HEK293T (cell line): ENCODE data around the gene TTLL9.

Source experiments
- CTCF ChIA-PET: fragments of 350-600 bp; formaldehyde crosslinking; extraction: SDS; loops from one replicate; lab custom pipeline; 2021; ENCODE audit warnings: antibody characterized with exemption, inconsistent platforms; lab: Yijun Ruan, JAX
- POLR2A ChIA-PET: fragments of 350-600 bp; formaldehyde crosslinking; extraction: SDS; loops from one replicate; lab custom pipeline; 2020; ENCODE audit warnings: antibody characterized with exemption, inconsistent platforms; lab: Yijun Ruan, JAX
- DNase-seq: peaks from one replicate; pipeline ENCODE4 v3.0.0; 2012; ENCODE audit warnings: mixed read lengths; ENCODE audit errors: extremely low spot score
- ARNT ChIP-seq: fragments of 450-650 bp; IDR thresholded peaks from 2 replicates; pipeline ENCODE4 v1.6.1; 2017; ENCODE audit warnings: mild to moderate bottlenecking
- BHLHE40 ChIP-seq: fragments of 450-650 bp; IDR thresholded peaks from 2 replicates; pipeline ENCODE4 v1.6.1; 2016; ENCODE audit warnings: mild to moderate bottlenecking, moderate library complexity, borderline replicate concordance
- CTBP1 ChIP-seq: fragments of 450-650 bp; IDR thresholded peaks from 2 replicates; pipeline ENCODE4 v1.6.1; 2016; ENCODE audit warnings: borderline replicate concordance
- ELF4 ChIP-seq: fragments of 450-650 bp; IDR thresholded peaks from 2 replicates; pipeline ENCODE4 v1.6.1; 2017; ENCODE audit warnings: antibody characterized with exemption
- FOXA1 ChIP-seq: fragments of 450-650 bp; IDR thresholded peaks from 2 replicates; pipeline ENCODE4 v1.6.1; 2016; ENCODE audit warnings: mild to moderate bottlenecking
- FOXK2 ChIP-seq: fragments of 450-650 bp; IDR thresholded peaks from 2 replicates; pipeline ENCODE4 v1.6.1; 2016; ENCODE audit warnings: mild to moderate bottlenecking
- FOXM1 ChIP-seq: fragments of 450-650 bp; IDR thresholded peaks from 2 replicates; pipeline ENCODE4 v1.6.1; 2017; ENCODE audit warnings: mild to moderate bottlenecking, borderline replicate concordance
- HDGF ChIP-seq: fragments of 450-650 bp; IDR thresholded peaks from 2 replicates; pipeline ENCODE4 v1.6.1; 2017; ENCODE audit warnings: antibody characterized with exemption, borderline replicate concordance
- L3MBTL2 ChIP-seq: fragments of 450-650 bp; conservative IDR thresholded peaks from 2 replicates; pipeline ENCODE4 v1.6.1; 2016; ENCODE audit warnings: mild to moderate bottlenecking
- LEF1 ChIP-seq: fragments of 450-650 bp; IDR thresholded peaks from 2 replicates; pipeline ENCODE4 v1.6.1; 2017; ENCODE audit warnings: mild to moderate bottlenecking, borderline replicate concordance
- NFRKB ChIP-seq: fragments of 450-650 bp; IDR thresholded peaks from 2 replicates; pipeline ENCODE4 v1.6.1; 2016; ENCODE audit warnings: mild to moderate bottlenecking, moderate library complexity
- PKNOX1 ChIP-seq: fragments of 450-650 bp; IDR thresholded peaks from 2 replicates; pipeline ENCODE4 v1.6.1; 2016
- SP1 ChIP-seq: fragments of 450-650 bp; IDR thresholded peaks from 2 replicates; pipeline ENCODE4 v1.6.1; 2017
- SUZ12 ChIP-seq: fragments of 450-650 bp; IDR thresholded peaks from 2 replicates; pipeline ENCODE4 v1.6.1; 2016; ENCODE audit warnings: mild to moderate bottlenecking
- TARDBP ChIP-seq: fragments of 450-650 bp; IDR thresholded peaks from 2 replicates; pipeline ENCODE4 v1.6.1; 2016
- ZNF384 ChIP-seq: fragments of 450-650 bp; IDR thresholded peaks from 2 replicates; pipeline ENCODE4 v1.6.1; 2016

TTLL9 gene

GRCh38 chr20:31907046-31907445, 36.6 kb downstream of the TTLL9 start:
- ChIA-PET CTCF (no interaction called here), POLR2A (no interaction called here)
- no peak for DNase-seq
- TF ChIP-seq FOXA1, result no peak
- TF ChIP-seq TARDBP, result no peak
- TF ChIP-seq ZNF384, result no peak
- no peak for TF ChIP-seq FOXK2
- no peak for TF ChIP-seq NFRKB
- no peak for TF ChIP-seq CTBP1
- TF ChIP-seq L3MBTL2, result no peak
- no peak for TF ChIP-seq PKNOX1
- no peak for TF ChIP-seq SUZ12
- TF ChIP-seq BHLHE40, result no peak
- no peak for TF ChIP-seq HDGF
- TF ChIP-seq FOXM1, result no peak
- no peak for TF ChIP-seq SP1

- ChIA-PET CTCF (no interaction called here), POLR2A (no interaction called here)
- TF ChIP-seq LEF1, result no peak
- TF ChIP-seq CTBP1, result no peak
- TF ChIP-seq FOXM1, result no peak
- no peak for TF ChIP-seq SUZ12
- TF ChIP-seq HDGF, result no peak
- no peak for TF ChIP-seq PKNOX1
- TF ChIP-seq ARNT, result no peak
- TF ChIP-seq BHLHE40, result no peak
- DNase-seq, result no peak
These were observed 37.6 kb downstream of the TTLL9 start for GRCh38 chr20:31908016-31908415.

- DNase-seq, result no peak
- TF ChIP-seq CTBP1, result no peak
- TF ChIP-seq SUZ12, result no peak
- no peak for TF ChIP-seq NFRKB
- no peak for TF ChIP-seq ELF4
- TF ChIP-seq ZNF384, result no peak
- no peak for TF ChIP-seq HDGF
- no peak for TF ChIP-seq TARDBP
- TF ChIP-seq LEF1, result no peak
- no peak for TF ChIP-seq PKNOX1
- TF ChIP-seq FOXK2, result no peak
- no peak for TF ChIP-seq FOXM1
- TF ChIP-seq SP1, result no peak
- no peak for TF ChIP-seq FOXA1
- no peak for TF ChIP-seq ARNT
- no peak for TF ChIP-seq BHLHE40
- no peak for TF ChIP-seq L3MBTL2
- ChIA-PET POLR2A (no interaction called here), CTCF (no interaction called here)
These were observed 38.0 kb downstream of the TTLL9 start for GRCh38 chr20:31908424-31908823.

- no peak for DNase-seq
- TF ChIP-seq LEF1 (no peak), SP1 (no peak), TARDBP (no peak), PKNOX1 (no peak), ELF4 (no peak), FOXK2 (no peak), L3MBTL2 (no peak)
- ChIA-PET POLR2A (interaction anchor here (0.8 kb wide), 1 partner anchor 30 kb away, joined by 3 read pairs; no protein-coding TSS in a partner anchor), CTCF (no interaction called here)
These were observed 39.0 kb downstream of the TTLL9 start for GRCh38 chr20:31909253-31910070.

GRCh38 chr20:31910071-31910803, 39.8 kb downstream of the TTLL9 start:
- ChIA-PET POLR2A (interaction anchor here (0.8 kb wide), 1 partner anchor 31 kb away, joined by 3 read pairs; no protein-coding TSS in a partner anchor), CTCF (no interaction called here)
- no peak for DNase-seq
- no peak for TF ChIP-seq SP1
- TF ChIP-seq ARNT, result no peak
- TF ChIP-seq CTBP1, result no peak
- no peak for TF ChIP-seq HDGF
- no peak for TF ChIP-seq PKNOX1
- no peak for TF ChIP-seq SUZ12
- no peak for TF ChIP-seq NFRKB
- no peak for TF ChIP-seq L3MBTL2
- no peak for TF ChIP-seq ELF4
- no peak for TF ChIP-seq TARDBP
- no peak for TF ChIP-seq BHLHE40
- no peak for TF ChIP-seq FOXK2
- no peak for TF ChIP-seq LEF1
